ENCODE data around the gene CPT2. TPM values are rescaled to one million over a fixed set of nuclear protein-coding genes. Genes with fewer than 3 reads are reported as not detected.
"Not testable (repeated sequence)": the region's sequence is repeated elsewhere in the genome, so short reads cannot be mapped to it uniquely, and the experiment has no call there.

The CPT2 gene
- total RNA-seq, 4 donors from 2014 or later: 20.0 to 37.3 (median 27.1) TPM

GRCh38 chr1:53180951-53181350, 15.7 kb upstream of the CPT2 start:
- intact Hi-C loops (cut with DNase I): loop anchor here (10.0 kb wide), 2 partner anchors 276 to 476 kb away; no protein-coding TSS in a partner anchor
- Histone ChIP-seq H3K27me3 (no peaks in the 10 kb centered on the region), H3K4me1 (peaks cover 0 to 25% (median 10%) of the 10 kb centered on the region in 3 donors), H3K36me3 (no peaks in the 10 kb centered on the region), H3K27ac (no peak overlapping the region), H3K9me3 (no peaks in the 10 kb centered on the region), H3K4me3 (no peak overlapping the region)
- WGBS, 2 donors: 86% methylated on average over 2 of the region's 5 CpGs; no CpG with 5 or more reads in 1 of the 2 donors
- DNase-seq: no peak
- TF ChIP-seq POLR2A (IDR thresholded peaks at IDR 0.05) (no peak), CTCF (IDR thresholded peaks at IDR 0.05) (no peak)

- no peak for DNase-seq
- TF ChIP-seq CTCF (IDR thresholded peaks at IDR 0.05) (peak; percentile 78 to 92 (median 87)), POLR2A (IDR thresholded peaks at IDR 0.05) (no peak)
- Histone ChIP-seq H3K9me3 (no peaks in the 10 kb centered on the region), H3K27me3 (peaks cover 0 to 4% (median 0%) of the 10 kb centered on the region in 4 donors), H3K36me3 (no peaks in the 10 kb centered on the region), H3K27ac (peak overlapping the region in 3 of 4 donors; percentile 8 to 79 (median 35)), H3K4me3 (no peak overlapping the region), H3K4me1 (peaks cover 0 to 14% (median 10%) of the 10 kb centered on the region in 3 donors)
- intact Hi-C loops (cut with DNase I): loop anchor here (10.0 kb wide), 2 partner anchors 277 to 477 kb away; no protein-coding TSS in a partner anchor
- 16 to 27% methylated on average over 16 of the region's 16 CpGs for WGBS, 2 donors
These were observed 14.5 kb upstream of the CPT2 start for GRCh38 chr1:53182111-53182593.

DNA sequence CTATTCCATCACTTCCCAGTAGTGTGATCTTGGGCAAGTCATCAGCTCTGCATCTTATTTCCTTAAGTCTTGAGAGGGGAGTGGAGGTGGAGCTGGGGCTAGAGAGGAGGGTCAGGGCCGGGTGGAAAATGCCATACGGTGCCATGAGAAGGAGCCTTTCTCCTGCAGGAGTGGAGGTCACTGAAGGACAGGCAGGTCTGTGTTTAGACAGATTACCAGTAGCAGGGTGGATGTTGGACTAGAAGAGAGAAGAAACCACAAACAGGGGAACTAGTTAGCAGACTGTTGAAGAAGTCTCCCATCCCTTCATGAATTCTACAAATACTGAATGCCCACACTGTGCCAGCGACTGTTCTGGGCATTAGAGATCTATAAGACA, 13.9 kb upstream of the CPT2 start:
- H3K9me3 ChIP-seq: no peaks in the 10 kb centered on the region
- no peaks in the 10 kb centered on the region for H3K36me3 ChIP-seq
- peak overlapping the region in 3 of 4 donors; percentile 8 to 79 (median 35) for H3K27ac ChIP-seq
- H3K4me1 ChIP-seq: peaks cover 0 to 10% (median 10%) of the 10 kb centered on the region in 3 donors
- no peak overlapping the region for H3K4me3 ChIP-seq
- TF ChIP-seq POLR2A (IDR thresholded peaks at IDR 0.05) (no peak), CTCF (IDR thresholded peaks at IDR 0.05) (no peak)
- intact Hi-C loops (cut with DNase I): loop anchor here (10.0 kb wide), 2 partner anchors 278 to 478 kb away; no protein-coding TSS in a partner anchor
- WGBS, 2 donors: 59 to 70% methylated on average over 3 of the region's 3 CpGs
- peaks cover 0 to 4% (median 0%) of the 10 kb centered on the region in 4 donors for H3K27me3 ChIP-seq
- DNase-seq: no peak

DNA sequence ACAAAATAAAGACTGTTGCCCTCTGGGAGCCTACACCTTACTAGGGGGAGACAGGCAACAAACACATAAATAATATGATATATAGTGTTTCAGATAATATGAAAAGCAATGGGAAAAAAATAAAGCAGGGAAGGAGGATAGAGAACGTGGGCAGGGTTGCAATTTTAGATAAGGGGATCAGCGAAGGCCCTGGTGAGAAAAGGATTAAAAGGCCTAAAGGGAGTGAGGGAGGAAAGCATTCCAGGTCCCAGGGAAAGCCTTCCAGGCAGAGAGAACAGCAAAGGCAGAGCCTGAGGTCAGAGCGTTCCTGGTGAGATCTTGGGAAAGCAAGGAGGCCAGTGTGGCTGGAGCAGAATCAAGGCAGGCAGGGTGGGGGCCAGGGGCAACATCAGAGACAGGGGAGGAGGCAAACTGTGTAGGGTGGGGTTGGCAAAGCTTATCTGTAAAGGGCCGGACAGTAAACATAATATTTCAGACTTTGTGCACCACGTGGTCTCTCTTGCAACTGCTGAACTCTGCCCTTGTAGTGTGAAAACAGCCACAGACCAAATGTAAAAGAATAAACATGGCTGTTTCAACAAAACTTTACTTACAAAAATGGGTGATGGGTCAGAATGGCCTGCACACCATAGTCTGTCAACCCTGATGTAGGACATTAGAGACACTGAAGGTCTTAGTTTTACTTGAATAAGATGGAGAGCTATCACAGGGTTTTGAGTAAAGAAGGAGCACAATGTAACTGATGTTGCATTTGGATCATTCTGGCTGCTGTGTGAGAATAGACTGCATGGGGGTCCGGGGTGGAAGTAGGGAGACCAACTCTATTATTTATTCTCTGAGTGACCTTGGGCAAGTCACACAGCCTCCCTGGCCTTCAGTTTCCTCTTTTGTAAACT, 13.3 kb upstream of the CPT2 start:
- Histone ChIP-seq H3K36me3 (no peaks in the 10 kb centered on the region), H3K4me3 (no peak overlapping the region), H3K9me3 (no peaks in the 10 kb centered on the region), H3K27ac (peak overlapping the region in 3 of 4 donors; percentile 8 to 79 (median 35)), H3K27me3 (peaks cover 0 to 4% (median 0%) of the 10 kb centered on the region in 4 donors), H3K4me1 (peaks cover 0 to 10% (median 10%) of the 10 kb centered on the region in 3 donors)
- no peak for DNase-seq
- no peak for TF ChIP-seq POLR2A (IDR thresholded peaks at IDR 0.05)
- no peak for TF ChIP-seq CTCF (IDR thresholded peaks at IDR 0.05)
- intact Hi-C loops (cut with DNase I): loop anchor here (10.0 kb wide), 2 partner anchors 279 to 479 kb away; no protein-coding TSS in a partner anchor
- 66 to 69% methylated on average over 6 of the region's 6 CpGs for WGBS, 2 donors

- DNase-seq, H3K4me3 ChIP-seq, H3K27me3 ChIP-seq, H3K9me3 ChIP-seq, H3K36me3 ChIP-seq, H3K4me1 ChIP-seq, H3K27ac ChIP-seq: not testable (repeated sequence)
- intact Hi-C loops (cut with DNase I): loop anchor here (10.0 kb wide), 2 partner anchors 281 to 481 kb away; no protein-coding TSS in a partner anchor
- WGBS, 2 donors: 54 to 63% methylated on average over 2 of the region's 2 CpGs
- peak in 1 of 6 experiments; percentile 11 for TF ChIP-seq CTCF (IDR thresholded peaks at IDR 0.05)
These were observed 10.7 kb upstream of the CPT2 start for GRCh38 chr1:53185955-53186297.

All from esophagus squamous epithelium (tissue), 5 donors.